ENCODE data around the gene NR4A1.

The NR4A1 gene

DNA sequence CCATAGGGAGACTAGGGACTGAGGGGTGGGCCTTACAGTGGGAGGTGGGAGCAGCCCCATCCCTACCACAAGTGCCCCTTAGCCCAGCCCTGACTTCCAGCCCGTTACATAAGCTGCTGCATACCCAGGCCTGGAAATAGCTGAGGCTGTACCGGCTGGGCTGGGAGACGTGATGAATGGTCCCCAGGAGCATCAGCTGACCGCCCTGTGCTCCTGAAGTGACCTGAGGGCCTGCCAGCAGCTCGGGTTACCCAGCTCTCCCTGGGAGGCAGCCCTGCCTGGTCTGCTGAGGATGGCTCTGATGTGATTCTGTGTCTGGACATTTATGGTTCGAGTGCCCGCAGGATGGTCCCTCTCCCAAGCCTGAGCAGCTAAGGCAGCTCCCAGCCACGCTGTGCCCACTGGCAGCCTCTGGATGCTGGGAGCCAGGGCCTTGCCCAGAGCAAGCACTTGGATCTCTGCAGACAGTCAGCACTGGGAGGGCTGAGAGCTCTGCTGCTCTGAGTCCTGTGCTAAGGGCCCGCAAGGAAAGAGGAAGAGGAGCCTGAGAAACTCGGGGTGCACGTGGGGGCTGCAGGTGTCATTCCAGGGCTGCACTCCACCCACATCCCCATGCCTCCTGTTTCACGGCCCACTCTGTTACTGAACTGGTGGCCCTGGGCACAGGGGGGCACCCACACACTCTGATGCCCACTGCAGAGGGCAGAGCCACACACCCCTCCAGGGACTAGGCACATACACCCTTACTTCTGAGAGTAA, 24.0 kb upstream of the NR4A1 start:
- ATAC-seq, result no peak
- no peak for TF ChIP-seq OSR1 (CRISPR knock-in tag; IDR thresholded peaks at IDR 0.05)
- no peak for TF ChIP-seq ARNTL (CRISPR knock-in tag; IDR thresholded peaks at IDR 0.05; ENCODE audit: borderline replicate concordance, low read depth)
- no peak for TF ChIP-seq ZC3H10 (CRISPR knock-in tag; IDR thresholded peaks at IDR 0.05)
- TF ChIP-seq BACH2 (CRISPR knock-in tag; IDR thresholded peaks at IDR 0.05; ENCODE audit: borderline replicate concordance), result no peak
- no peak for TF ChIP-seq TCF4 (CRISPR knock-in tag; IDR thresholded peaks at IDR 0.05; ENCODE audit: borderline replicate concordance)
- TF ChIP-seq, protein P1, sequence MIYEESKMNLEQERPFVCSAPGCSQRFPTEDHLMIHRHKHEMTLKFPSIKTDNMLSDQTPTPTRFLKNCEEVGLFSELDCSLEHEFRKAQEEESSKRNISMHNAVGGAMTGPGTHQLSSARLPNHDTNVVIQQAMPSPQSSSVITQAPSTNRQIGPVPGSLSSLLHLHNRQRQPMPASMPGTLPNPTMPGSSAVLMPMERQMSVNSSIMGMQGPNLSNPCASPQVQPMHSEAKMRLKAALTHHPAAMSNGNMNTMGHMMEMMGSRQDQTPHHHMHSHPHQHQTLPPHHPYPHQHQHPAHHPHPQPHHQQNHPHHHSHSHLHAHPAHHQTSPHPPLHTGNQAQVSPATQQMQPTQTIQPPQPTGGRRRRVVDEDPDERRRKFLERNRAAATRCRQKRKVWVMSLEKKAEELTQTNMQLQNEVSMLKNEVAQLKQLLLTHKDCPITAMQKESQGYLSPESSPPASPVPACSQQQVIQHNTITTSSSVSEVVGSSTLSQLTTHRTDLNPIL (CRISPR knock-in tag; IDR thresholded peaks at IDR 0.05; ENCODE audit: low read depth), result no peak
- no peak for TF ChIP-seq ZFP30 (CRISPR knock-in tag; IDR thresholded peaks at IDR 0.05)
- no peak for TF ChIP-seq TOX (CRISPR knock-in tag; IDR thresholded peaks at IDR 0.05; ENCODE audit: borderline replicate concordance)
- TF ChIP-seq POU6F1 (CRISPR knock-in tag; IDR thresholded peaks at IDR 0.05; ENCODE audit: borderline replicate concordance, low read depth), result no peak
- TF ChIP-seq ZNF8 (CRISPR knock-in tag; IDR thresholded peaks at IDR 0.05), result no peak
- no peak for TF ChIP-seq CSRNP3 (CRISPR knock-in tag; IDR thresholded peaks at IDR 0.05)
- TF ChIP-seq RARB (CRISPR knock-in tag; IDR thresholded peaks at IDR 0.05), result no peak
- no peak for TF ChIP-seq SNAI2 (CRISPR knock-in tag; IDR thresholded peaks at IDR 0.05)
- no peak for TF ChIP-seq CSDC2 (CRISPR knock-in tag; IDR thresholded peaks at IDR 0.05)

- no peak for TF ChIP-seq ESRRG (CRISPR knock-in tag; IDR thresholded peaks at IDR 0.05)
- TF ChIP-seq, protein P2, sequence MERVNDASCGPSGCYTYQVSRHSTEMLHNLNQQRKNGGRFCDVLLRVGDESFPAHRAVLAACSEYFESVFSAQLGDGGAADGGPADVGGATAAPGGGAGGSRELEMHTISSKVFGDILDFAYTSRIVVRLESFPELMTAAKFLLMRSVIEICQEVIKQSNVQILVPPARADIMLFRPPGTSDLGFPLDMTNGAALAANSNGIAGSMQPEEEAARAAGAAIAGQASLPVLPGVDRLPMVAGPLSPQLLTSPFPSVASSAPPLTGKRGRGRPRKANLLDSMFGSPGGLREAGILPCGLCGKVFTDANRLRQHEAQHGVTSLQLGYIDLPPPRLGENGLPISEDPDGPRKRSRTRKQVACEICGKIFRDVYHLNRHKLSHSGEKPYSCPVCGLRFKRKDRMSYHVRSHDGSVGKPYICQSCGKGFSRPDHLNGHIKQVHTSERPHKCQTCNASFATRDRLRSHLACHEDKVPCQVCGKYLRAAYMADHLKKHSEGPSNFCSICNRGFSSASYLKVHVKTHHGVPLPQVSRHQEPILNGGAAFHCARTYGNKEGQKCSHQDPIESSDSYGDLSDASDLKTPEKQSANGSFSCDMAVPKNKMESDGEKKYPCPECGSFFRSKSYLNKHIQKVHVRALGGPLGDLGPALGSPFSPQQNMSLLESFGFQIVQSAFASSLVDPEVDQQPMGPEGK (CRISPR knock-in tag; IDR thresholded peaks at IDR 0.05; ENCODE audit: borderline replicate concordance), result no peak
- TF ChIP-seq ZNF8 (CRISPR knock-in tag; IDR thresholded peaks at IDR 0.05), result no peak
- TF ChIP-seq BACH2 (CRISPR knock-in tag; IDR thresholded peaks at IDR 0.05; ENCODE audit: borderline replicate concordance), result no peak
- TF ChIP-seq CSDC2 (CRISPR knock-in tag; IDR thresholded peaks at IDR 0.05), result no peak
- no peak for TF ChIP-seq ZFP3 (CRISPR knock-in tag; IDR thresholded peaks at IDR 0.05)
- TF ChIP-seq, protein P3, sequence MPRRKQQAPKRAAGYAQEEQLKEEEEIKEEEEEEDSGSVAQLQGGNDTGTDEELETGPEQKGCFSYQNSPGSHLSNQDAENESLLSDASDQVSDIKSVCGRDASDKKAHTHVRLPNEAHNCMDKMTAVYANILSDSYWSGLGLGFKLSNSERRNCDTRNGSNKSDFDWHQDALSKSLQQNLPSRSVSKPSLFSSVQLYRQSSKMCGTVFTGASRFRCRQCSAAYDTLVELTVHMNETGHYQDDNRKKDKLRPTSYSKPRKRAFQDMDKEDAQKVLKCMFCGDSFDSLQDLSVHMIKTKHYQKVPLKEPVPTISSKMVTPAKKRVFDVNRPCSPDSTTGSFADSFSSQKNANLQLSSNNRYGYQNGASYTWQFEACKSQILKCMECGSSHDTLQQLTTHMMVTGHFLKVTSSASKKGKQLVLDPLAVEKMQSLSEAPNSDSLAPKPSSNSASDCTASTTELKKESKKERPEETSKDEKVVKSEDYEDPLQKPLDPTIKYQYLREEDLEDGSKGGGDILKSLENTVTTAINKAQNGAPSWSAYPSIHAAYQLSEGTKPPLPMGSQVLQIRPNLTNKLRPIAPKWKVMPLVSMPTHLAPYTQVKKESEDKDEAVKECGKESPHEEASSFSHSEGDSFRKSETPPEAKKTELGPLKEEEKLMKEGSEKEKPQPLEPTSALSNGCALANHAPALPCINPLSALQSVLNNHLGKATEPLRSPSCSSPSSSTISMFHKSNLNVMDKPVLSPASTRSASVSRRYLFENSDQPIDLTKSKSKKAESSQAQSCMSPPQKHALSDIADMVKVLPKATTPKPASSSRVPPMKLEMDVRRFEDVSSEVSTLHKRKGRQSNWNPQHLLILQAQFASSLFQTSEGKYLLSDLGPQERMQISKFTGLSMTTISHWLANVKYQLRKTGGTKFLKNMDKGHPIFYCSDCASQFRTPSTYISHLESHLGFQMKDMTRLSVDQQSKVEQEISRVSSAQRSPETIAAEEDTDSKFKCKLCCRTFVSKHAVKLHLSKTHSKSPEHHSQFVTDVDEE (CRISPR knock-in tag; IDR thresholded peaks at IDR 0.05), result no peak
- no peak for TF ChIP-seq ARNTL (CRISPR knock-in tag; IDR thresholded peaks at IDR 0.05; ENCODE audit: borderline replicate concordance, low read depth)
- TF ChIP-seq ZNF70 (CRISPR knock-in tag; IDR thresholded peaks at IDR 0.05), result no peak
- TF ChIP-seq TOX (CRISPR knock-in tag; IDR thresholded peaks at IDR 0.05; ENCODE audit: borderline replicate concordance), result no peak
- no peak for TF ChIP-seq POU6F1 (CRISPR knock-in tag; IDR thresholded peaks at IDR 0.05; ENCODE audit: borderline replicate concordance, low read depth)
- TF ChIP-seq, protein P1 (CRISPR knock-in tag; IDR thresholded peaks at IDR 0.05; ENCODE audit: low read depth), result no peak
- TF ChIP-seq ZC3H10 (CRISPR knock-in tag; IDR thresholded peaks at IDR 0.05), result no peak
- ATAC-seq, result peak; percentile 12; the same call in 2 of the 3 replicates
Observed at GRCh38 chr12:52029685-52030084, 21.6 kb upstream of the NR4A1 start.
